ENCODE measurements around the gene CD244.
"Not testable (repeated sequence)": the region's sequence is repeated elsewhere in the genome, so short reads cannot be mapped to it uniquely, and the experiment has no call there.

Gene CD244

DNA sequence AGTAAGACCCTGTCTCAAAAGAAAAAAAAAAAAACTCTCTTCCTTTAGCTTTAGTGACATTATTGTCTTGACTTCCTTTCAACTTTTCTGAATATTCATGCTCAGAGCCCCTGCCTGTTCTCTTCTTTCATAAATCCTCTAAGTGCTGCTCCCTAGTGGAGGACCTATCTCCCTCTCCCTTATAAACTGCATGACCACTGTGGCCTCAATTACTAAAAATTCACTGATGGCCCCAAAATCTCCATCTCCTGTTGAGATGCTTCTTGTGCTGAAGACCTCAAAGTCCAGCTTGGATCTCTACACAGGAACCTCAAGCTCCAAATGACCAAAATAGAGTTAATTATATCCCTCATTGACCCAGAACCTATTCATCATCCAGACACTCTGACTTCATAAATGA lies 14.5 kb upstream of the CD244 start:
- H3K4me3 ChIP-seq (ENCODE audit: low read length), result no peak overlapping the region
- TF ChIP-seq, protein P1, sequence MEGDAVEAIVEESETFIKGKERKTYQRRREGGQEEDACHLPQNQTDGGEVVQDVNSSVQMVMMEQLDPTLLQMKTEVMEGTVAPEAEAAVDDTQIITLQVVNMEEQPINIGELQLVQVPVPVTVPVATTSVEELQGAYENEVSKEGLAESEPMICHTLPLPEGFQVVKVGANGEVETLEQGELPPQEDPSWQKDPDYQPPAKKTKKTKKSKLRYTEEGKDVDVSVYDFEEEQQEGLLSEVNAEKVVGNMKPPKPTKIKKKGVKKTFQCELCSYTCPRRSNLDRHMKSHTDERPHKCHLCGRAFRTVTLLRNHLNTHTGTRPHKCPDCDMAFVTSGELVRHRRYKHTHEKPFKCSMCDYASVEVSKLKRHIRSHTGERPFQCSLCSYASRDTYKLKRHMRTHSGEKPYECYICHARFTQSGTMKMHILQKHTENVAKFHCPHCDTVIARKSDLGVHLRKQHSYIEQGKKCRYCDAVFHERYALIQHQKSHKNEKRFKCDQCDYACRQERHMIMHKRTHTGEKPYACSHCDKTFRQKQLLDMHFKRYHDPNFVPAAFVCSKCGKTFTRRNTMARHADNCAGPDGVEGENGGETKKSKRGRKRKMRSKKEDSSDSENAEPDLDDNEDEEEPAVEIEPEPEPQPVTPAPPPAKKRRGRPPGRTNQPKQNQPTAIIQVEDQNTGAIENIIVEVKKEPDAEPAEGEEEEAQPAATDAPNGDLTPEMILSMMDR (conservative IDR thresholded peaks at IDR 0.05; ENCODE audit: low read depth, low read length), result no peak
- DNase-seq (ENCODE audit: low read depth), result no peak

DNA sequence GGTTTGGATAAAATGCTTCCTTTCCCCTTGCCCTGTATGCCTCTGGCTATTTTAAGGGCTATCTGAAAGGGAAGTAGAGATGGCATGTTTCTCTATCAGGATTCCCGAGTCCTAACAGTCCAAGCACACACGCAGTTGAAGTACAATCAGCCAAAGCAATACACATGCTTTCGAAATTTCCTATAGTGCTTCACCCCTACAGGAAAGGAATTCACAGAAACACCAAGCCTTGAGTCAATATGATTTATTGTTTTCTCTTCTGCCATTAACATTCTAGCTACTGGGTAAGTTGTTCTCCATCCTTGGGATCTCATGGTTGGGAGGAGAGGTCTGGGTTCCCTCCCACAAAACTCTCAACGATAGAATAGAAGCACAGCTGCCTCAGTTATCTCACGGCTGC lies 13.6 kb upstream of the CD244 start:
- TF ChIP-seq, protein P1 (conservative IDR thresholded peaks at IDR 0.05; ENCODE audit: low read depth, low read length), result no peak
- DNase-seq (ENCODE audit: low read depth), result no peak
- no peak overlapping the region for H3K4me3 ChIP-seq (ENCODE audit: low read length)

DNA sequence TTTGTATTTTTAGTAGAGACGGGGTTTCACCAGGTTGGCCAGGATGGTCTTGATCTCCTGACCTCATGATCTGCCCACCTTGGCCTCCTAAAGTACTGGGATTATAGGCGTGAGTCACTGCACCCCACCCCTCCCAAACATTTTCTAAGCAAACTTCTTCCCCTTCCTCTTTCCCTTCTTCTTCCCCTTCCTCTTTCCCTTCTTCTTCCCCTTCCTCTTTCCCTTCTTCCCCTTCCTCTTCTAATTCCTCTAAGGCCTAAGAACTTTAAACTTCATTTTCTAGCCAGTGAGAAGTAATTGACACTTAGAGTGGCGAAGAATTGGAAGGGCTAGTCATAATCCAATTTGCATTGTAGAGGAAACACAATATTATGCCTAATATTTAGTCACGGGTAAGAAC lies 12.9 kb upstream of the CD244 start:
- not testable (repeated sequence) for H3K4me3 ChIP-seq (ENCODE audit: low read length); DNase-seq (ENCODE audit: low read depth)

DNA sequence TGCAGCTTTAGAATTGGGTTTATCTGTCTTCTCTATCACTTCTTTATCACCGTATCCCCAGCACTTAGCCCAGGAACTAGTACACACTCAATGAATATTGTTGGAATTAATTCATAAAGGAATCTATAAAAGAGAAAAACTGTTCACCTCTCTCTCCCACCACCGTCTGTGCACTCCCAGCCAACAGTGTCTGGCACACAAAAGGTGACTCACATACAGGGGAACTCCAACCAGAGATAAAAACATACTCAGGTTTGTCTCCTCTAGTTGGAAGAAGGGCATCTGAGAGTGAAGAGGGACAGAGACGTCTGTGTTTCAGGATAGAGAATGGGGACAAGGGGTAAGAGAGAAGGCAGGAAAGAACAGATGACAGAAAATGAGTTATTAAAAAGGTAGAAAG lies 12.2 kb upstream of the CD244 start:
- H3K4me3 ChIP-seq (ENCODE audit: low read length), result no peak overlapping the region
- no peak for DNase-seq (ENCODE audit: low read depth)
- TF ChIP-seq, protein P1 (conservative IDR thresholded peaks at IDR 0.05; ENCODE audit: low read depth, low read length), result no peak

DNA sequence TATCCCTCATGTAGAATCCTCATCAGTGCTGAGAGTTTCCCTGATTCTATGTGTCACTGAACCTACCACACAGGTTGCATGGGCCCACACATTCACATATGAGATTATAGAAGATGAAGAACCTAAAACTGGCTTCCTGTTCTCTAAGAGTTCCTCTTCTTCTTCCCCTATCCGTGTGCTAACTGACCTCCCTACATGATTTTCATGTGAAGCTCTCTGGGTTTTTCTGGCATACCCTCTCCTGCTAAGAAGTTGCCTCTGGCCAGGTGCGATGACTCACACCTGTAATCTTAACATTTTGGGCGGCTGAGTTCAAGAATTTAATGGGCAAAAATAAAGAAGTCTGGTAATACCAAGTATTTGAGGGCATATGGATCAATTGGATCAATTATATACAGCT lies 5.5 kb upstream of the CD244 start:
- no peak for DNase-seq (ENCODE audit: low read depth)
- no peak overlapping the region for H3K4me3 ChIP-seq (ENCODE audit: low read length)
- TF ChIP-seq, protein P1 (conservative IDR thresholded peaks at IDR 0.05; ENCODE audit: low read depth, low read length), result no peak

DNA sequence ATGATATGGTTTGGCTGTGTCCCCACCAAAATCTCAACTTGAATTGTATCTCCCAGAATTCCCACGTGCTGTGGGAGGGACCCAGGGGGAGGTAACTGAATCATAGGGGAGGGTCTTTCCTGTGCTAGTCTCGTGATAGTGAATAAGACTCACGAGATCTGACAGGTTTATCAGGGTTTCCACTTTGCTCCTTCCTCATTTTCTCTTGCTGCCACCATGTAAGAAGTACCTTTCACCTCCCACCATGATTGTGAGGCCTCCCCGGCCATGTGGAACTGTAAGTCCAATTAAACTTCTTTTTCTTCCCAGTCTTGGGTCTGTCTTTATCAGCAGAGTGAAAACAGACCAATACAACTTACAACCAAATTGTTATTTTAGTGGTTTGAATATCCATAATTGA lies 5.0 kb upstream of the CD244 start:
- DNase-seq (ENCODE audit: low read depth), result not testable (repeated sequence)

DNA sequence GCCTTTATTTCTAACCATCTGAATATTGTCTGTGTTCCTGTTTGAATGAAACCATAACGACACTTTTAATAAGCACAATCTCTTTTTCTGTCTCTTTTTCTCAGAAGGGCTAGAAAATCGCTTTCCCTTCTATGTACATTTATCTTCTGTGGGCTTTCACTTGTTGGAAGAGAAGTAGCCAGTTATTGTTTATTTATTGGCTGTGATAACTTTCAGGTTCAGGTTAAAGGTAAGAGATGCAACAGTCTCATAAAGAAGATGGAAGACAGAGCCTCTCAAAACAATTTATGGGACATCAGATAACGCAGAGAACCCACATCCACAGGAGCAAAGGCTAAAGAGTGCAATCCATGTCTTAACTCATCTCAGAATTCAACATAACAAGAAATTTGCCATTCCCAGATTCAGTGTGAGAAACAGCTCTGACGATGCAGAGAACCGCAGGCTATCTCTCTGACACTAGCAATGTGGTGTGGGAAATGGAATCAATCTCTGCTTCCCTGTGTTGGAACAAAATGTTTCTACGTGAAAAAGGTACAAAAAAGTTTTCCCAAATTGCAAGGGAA lies 4.1 kb upstream of the CD244 start:
- DNase-seq (ENCODE audit: low read depth), result no peak

More for the DNA sequence above, 5.0 kb upstream of the CD244 start:
- H3K4me3 ChIP-seq (ENCODE audit: low read length), result not testable (repeated sequence)

DNA sequence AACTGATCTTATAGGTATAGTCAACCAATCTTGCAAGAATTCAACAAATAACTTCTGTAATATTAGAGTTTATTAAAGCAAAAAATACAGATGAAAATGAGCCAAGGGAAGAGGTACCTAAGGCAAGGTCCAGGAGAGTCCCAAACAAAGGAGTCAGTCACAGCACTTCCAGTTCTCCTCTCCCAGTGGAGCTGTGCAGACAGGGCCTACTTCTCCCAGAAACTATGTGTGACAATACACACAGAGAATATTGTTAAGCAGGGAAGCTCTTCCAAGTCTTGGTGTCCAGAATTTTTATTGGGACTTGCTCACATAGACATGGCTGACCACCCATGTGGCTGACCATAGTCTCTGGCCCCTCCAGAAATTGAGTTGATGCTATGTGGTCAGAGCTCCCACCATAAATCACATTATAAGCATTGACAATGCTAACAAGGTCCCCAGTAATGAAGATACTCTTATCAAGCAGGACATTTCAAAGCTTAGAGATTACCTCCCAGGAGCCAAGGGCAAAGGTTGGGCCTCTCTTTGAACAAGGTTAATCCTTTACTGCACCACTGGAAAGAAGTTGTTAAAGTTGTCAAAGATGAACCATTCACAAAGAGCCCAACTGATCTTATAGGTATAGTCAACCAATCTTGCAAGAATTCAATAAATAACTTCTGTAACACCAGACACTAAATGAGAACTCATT lies 3.5 kb upstream of the CD244 start:
- TF ChIP-seq, protein P1 (conservative IDR thresholded peaks at IDR 0.05; ENCODE audit: low read depth, low read length), result no peak
- DNase-seq (ENCODE audit: low read depth), result no peak
- H3K4me3 ChIP-seq (ENCODE audit: low read length), result no peak overlapping the region

More for the DNA sequence above, 4.1 kb upstream of the CD244 start:
- H3K4me3 ChIP-seq (ENCODE audit: low read length), result no peak overlapping the region
- TF ChIP-seq, protein P1 (conservative IDR thresholded peaks at IDR 0.05; ENCODE audit: low read depth, low read length), result no peak

All from retinal pigment epithelial cell (primary cell).